GM23248 (cell line): ENCODE data around the gene P4HA3.

ENCODE experiments used
- EZH2 ChIP-seq: fragments of 200-600 bp; sonication (generic); IDR thresholded peaks from 2 replicates; pipeline ENCODE4 v1.6.1; 2018; ENCODE audit warnings: antibody characterized with exemption, mild to moderate bottlenecking; ENCODE audit not compliant: insufficient read depth, poor library complexity, severe bottlenecking
- EZH2phosphoT487 ChIP-seq: fragments of 200-600 bp; sonication (generic); IDR thresholded peaks from 2 replicates; pipeline ENCODE4 v1.6.1; 2018; ENCODE audit warnings: antibody characterized with exemption, moderate library complexity, mild to moderate bottlenecking, low read depth; ENCODE audit not compliant: insufficient read depth

- TF ChIP-seq EZH2phosphoT487 = no peak
- TF ChIP-seq EZH2 = no peak
These were observed 39.2 kb downstream of the P4HA3 start for GRCh38 chr11:74272276-74272675.
